GM18517 (cell line): ENCODE results near the gene HCN4.
"Not testable (repeated sequence)": the region's sequence is repeated elsewhere in the genome, so short reads cannot be mapped to it uniquely, and the experiment has no call there.

Experiments
- ATAC-seq: cut with Tn5 transposase; IDR thresholded peaks from one replicate; pipeline ENCODE4 v1.9.1; 2021; ENCODE audit warnings: mild to moderate bottlenecking, moderate library complexity; ENCODE audit not compliant: unreplicated experiment

HCN4 gene

DNA sequence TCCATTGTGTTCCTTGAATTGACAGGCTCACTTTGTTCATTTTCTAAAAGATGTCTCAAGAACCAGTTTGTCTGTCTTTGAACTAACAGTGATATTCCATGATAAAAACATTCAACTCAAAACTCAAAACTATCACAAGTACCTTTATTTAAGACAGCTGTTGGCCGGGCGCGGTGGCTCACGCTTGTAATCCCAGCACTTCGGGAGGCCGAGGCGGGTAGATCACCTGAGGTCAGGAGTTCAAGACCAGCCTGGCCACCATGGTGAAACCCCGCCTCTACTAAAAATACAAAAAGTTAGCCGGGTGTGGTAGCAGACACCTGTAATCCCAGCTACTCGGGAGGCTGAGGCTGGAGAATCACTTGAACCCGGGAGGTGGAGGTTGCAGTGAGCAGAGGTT lies 68.5 kb downstream of the HCN4 start:
- ATAC-seq, result not testable (repeated sequence)

DNA sequence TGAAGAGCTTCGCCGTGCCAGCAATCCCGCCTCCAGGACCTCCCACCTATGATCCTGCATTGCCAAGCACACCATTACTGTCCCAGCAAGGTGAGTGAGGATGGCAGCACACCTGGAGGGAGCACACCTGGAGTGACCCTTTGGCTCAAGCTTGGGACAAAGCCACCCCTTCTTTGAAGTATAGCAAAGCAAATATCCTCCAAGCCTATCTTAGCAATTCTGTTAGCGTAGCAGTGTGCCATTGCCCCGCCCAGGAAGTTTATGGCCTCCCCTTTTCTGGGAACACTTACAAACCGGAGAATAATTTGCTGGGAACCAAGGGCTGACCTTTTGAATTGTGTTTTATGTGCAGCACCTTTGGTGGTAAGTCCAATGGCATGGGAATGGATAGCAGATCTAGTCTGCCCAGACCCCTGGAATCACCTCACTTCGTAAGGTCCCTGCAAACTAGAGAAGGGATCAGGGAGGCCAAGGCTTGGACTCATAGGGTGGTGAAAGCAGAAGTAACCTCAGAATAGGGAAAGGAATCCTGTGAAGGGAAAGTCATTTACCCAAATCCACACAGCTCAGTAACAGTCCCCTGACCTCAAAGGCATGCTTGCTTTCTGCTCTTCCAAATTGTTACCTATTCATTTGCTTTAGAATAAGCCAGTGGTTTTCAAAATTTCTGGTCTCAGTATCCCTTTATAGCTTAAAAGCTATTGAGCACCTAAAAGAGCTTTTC lies 70.1 kb downstream of the HCN4 start:
- no peak for ATAC-seq

DNA sequence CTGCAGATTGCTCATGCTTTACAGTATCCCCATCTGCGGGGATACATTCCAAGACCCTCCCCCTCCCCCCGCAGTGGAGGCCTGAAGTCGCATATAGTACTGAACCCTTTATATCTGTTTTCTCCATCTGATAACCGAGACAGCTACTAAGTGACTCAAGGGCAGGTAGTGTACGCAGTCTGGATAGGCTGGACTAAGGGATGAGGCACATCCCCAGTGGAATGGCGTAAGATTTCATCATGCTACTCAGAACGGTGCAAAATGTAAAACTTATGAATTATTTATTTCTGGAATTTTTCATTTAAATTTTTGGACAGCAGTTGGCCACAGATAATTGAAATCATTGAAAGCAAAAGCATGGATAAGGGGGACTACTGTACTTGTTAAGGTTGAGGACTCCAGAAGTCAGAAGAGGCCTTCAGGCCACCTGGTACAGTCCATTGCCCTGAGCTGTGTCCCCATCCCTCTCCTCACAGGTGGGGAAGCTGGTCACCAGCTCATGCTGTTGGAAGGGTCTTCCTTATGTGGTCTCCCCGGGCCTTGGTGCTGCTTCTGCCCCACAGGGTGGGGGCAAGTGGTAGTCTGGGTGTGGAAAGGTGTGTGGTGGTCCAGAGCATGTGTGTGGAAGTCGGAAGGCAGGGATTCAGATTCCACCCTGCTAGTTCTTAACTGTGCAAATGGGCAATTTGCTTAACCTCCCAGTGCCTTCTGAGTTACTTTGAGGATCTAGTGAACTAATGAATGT lies 72.0 kb downstream of the HCN4 start:
- ATAC-seq, result no peak

DNA sequence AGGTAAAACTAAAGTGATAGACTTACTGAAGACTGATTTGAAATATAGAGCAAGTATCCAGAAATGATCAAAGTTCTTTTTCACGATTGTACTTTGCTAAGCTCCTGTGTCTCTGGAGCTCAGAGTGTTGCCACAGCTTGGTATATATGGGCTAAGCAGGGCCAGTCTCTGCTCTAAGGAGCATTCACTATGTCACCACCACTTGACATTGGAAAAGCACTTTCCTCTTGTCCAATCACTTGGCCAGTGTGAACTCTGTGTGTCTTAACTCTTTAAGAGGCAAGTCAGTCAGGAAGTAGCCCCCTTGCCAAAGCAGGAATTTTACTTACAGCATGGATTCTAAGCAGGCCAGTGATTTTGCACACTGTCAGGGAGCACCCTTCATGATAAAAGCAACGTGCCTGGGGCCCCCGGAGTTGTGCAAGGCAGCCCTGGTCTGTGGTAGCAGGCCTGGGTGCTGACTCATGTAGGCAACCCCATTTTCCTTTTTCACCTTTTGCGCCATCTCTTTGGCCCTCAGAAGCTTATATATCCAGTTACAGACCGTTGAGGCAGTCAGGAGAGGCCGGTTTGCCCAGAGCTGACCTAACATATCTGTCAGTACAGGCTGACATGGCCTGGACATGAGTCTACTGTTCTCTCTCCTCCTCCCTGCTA lies 73.0 kb downstream of the HCN4 start:
- ATAC-seq, result no peak

DNA sequence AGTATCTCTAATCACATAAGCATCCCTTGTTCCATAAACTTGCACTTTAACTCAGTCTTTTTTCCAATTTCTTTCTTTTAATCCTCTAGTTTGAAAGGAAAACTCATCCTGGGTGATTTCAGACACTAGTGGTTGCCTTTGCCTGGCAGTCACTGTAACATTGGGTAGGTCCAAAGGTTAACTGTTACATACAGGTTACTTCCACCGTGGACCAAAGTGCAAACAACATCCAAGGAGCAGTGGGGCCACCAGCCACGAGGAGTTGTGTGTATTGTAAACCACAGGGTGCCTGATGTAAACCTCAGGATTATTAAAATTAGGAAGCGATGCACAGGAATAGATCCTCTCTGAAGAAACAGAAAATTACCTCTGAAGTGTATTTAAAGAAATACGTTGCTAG lies 75.0 kb downstream of the HCN4 start:
- ATAC-seq, result no peak

DNA sequence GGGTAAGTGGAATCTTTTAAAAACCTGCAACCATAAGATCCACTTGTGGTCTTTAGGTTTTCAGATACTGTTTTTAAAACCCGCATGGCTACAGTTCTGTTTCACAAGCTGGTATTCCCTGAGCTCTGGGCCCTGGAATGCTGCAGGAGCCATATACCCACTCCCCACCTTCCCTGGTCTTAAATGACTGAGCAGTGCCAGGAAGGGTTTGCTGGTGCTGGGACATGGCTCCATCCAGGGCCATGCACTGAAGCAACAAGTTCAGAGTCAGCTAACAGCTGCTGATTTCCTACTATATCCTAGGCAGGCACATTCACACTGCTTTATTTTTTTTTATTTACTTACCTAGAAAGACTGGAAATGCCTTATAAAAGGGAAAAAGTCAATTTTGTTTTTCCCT lies 77.3 kb downstream of the HCN4 start:
- ATAC-seq, result no peak

DNA sequence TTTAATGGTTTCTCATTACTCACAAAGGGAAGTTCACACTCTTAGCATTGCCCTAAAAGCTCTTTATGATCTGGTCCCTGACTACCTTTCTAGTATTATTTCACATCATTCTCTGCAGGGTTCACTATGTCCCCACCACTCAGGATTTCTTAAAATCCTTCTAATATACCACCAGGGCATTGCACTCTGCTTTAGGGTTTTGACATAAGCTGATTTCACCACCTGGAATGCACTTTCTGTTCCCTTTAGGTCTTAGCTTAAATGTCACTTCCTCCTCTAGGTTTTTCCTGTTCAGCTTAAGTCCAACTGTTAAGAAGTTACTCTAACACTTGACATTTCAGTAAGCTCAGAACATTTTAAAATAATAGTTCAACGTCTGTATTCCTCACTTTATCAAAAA lies 81.7 kb downstream of the HCN4 start:
- ATAC-seq, result no peak

DNA sequence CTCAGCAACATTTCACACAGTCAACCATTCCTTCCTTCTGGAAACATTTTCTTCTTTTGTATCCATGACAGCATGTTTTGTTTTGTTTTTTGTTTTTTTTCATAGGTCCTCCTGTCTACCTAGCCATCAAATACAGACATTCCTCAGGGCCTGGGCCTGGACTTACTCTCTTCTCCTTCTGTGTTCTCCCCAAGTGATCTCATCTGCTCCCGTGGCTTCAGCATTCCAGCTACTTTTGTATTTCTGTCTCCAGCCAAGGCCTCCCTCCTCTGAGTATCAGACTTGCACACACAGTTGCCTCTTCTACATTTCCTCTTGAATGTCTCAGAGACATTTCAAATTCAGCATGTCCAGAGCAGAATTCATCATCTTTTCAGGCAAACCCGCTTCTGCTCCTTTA lies 82.4 kb downstream of the HCN4 start:
- no peak for ATAC-seq

DNA sequence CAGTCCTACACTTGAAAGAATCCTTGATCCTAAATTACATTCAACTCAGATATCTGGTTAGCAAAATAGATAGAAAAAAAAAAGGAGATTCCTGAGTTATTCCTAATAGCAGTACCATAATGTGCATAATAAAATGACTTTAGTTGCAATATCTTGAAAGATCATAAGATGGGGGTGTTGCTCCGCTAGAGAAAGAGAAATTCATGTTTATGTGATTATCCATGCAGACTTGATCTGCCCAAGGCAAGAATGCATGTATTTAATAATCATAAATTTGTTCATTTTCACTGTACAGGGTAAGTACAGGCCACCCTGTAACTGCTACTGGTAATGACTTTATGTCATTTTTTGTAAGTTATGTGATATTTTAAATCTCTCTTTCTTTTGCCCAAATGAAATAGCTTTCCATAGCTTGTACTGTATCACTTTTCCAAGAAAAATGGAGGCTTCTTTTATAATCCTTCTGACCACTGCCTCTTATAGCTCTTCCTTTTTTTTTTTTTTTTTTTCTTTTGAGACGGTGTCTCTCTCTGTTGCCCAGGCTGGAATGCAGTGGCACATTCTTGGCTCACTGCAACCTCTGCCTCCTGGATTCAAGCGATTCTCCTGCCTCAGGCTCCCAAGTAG lies 84.6 kb downstream of the HCN4 start:
- no peak for ATAC-seq

DNA sequence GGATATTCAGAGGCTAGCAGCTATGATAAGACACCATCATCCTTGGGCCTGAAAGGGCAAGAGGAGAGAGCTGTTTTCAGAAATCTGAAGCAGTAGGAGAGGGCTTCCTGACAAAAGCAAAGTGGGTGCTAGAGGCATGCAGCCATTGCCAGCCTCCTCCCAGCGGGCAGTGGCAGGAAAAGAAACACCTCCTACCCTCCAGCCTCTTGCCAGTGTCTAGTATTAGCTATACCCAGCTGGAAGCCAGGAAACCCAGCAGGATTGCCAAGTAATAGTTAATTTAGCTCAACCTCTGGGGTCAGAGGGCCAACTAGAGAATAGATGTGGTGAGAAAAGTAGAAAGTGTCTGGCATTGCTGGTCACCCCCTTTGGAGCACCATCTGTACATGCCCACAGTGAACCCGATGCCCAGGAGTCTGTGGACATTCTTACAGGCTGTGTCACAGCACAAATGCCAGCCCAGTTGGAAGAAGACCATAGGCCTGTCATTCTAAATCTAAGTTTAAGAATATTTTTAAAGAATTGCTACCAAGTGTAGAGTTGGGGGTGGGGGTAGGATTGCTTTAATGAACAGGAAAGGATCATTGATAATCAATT lies 85.3 kb downstream of the HCN4 start:
- no peak for ATAC-seq

DNA sequence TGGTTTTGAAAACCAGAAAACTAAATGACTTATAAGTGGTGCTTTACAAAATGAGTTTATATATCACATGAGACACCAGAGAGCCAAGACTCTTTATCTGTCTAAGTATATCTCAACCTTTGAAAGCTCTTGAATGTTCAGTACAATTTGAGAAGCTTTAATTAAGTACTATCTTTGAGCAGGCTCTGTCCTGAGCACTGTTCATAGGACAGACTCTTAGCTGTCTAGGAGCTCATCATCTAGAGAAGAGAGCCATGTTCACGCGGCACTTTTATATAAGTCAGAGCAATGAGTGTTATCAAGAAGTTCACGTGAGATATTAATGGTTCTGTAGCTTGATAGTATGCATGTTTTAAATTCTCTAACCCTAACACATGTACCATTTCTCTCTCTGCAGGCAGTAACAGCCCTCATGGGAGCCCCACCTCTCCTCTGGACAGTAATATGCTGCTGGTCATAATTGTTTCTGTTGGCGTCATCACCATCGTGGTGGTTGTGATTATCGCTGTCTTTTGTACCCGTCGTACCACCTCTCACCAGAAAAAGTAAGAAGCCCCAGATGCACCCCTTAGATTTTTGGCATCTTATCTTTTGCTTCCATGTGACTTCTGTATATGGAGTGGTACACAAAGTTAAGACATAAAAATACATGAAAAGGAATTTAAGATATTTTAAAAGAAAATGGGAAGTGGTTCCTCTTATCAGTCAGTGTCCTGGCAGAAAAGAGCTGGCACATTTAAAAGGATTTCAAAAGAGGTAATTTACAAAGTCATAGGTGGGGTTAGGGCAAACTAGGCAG lies 86.0 kb downstream of the HCN4 start:
- ATAC-seq, result no peak

DNA sequence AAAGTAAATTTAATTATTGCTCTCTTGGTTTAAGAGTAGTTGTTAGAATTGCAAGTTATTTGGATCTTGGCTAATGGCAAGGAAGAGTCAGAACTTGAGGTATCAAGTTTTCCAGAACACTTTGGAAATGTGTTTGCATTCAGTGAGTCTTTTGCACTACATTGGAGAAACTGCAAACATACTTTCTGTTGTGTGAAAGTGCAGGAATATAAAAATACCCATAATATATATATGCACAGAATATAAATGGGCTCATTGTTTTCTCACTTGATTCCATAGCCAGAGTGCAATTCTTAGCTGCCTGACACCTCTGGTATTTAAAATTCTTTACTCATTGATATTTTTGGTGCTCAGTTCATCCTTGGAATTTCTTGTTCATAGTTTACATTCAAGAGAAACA lies 92.9 kb downstream of the HCN4 start:
- ATAC-seq, result no peak

DNA sequence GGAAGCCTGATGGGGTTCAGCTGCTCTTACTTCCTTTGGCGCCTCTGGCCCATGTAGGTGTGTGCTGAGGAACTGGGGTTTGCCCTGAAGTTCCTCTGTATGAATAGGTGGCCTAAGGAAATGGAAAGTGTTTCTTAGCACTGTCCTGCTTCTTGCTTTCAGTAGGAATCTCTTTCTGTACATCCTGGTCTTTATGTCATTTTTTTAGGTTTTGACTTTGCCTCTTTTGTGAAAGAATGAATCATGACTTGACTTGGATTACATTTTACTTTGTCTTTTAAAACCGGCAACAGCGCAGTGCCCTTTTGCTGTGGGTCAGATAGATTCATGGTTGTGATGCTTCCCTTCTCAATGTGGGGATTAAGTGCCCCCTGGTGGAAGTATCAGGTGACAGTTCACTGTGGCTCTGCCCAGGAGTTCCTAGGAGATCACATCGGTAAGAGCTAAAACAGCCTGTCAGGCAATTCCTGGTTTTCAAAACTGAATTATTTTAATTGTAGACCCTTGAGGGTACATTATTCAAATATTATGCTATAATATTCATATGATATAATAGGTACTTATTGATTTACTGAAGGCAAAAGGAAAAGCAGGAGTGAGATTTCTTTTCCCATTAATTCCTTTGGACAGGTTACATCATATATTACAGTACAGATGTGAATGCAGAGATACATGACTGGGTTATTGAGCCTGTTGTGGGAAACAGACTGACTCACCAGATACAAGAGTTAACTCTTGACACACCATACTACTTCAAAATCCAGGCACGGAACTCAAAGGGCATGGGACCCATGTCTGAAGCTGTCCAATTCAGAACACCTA lies 95.4 kb downstream of the HCN4 start:
- ATAC-seq, result peak; percentile 49

DNA sequence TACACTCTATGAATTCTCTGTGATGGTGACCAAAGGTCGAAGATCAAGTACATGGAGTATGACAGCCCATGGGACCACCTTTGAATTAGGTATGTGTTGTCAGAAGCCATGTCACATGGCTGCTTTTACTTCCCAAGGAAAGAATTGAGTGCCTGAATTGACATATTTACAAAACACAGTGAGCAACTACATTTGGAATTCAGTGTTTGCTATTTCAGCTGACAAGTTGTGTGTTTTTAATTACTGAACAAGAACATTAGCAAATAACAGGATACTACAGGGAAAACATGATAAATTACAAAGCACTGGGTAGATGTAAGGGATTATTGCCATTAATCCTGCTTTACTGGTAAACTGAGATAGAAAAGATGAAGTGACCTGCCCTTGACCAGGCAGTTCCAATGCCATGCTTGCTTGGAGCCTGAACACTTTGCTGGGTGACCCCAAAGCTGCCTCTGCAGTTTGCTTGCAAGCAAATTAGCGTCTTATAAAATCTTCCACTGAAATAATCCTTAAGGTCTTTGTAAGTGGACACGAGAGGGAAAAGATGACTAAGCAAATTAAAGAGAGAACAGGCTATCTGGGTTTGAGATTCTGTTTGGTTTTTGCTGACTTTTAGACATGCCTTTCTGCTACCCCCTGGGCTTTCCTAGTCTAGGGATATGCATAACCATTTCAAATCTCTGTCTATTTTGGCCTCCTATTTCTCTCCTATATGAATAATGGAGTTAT lies 98.2 kb downstream of the HCN4 start:
- no peak for ATAC-seq
